HCEC 1CT (cell line): ENCODE data around the gene SCAF4.

Experiments
- DNase-seq: peaks from one replicate; pipeline ENCODE4 v3.0.0-alpha.2; 2017

Gene SCAF4

DNA sequence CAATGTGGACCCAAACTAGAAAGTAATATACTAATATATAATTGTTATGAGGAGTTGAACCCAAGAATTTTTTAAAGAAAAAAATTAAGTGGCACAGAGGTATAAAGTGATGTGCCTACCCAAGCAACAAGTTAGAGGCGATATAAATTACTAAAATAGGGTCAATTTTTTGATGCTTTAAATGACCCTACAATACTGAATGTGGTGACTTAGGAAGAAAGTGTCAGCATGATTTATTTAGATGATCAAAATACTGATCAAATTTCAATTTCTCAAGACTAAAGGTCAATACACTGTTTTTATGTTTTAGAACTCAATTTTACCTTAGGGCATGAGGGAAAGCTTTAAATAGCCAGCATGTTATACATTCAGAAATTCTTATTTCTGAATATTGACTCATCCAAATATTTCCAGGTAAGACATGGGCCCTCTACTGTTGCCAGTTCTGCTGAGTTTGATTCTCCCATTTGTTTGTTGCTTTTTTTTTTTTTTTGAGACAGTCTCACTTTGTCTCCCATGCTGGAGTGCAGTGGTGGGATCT, 20.1 kb downstream of the SCAF4 start:
- DNase-seq, result no peak

DNA sequence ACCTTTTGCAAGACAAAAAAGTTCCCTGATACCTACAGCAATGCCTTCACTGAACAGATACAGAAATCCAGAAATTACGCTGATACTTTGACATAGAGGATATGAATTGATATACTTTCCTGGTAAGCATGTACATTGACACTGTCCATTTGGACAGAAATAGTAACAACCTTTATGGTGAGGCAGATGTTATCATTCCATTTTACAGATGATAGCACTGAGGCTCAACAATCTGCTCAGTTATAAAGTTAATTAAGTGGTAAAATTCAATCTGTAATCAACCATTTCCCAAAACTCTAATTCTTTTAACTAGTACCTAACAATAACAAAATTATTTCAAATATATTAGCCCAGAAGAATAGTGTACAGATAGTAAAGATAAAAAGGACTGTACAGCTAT, 20.6 kb downstream of the SCAF4 start:
- no peak for DNase-seq

DNA sequence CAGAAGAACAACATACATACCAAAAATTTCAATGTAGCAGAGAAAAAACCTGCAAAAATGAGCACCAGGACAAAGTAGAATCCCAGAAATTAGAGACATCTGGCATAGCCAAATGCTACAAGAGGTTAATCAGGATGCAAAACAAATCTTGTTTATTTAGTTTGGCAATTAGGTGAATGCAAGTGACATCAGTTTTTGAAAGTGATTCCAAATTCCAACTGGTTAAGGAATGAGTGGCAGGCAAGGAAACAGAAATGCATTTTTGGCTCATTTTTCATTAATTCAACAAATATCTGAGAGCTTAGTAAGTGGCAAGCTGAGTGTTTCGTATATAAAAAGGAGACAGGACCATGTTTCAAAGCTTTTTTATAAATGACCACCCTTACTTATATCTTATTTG, 21.3 kb downstream of the SCAF4 start:
- peak; percentile 81 for DNase-seq

DNA sequence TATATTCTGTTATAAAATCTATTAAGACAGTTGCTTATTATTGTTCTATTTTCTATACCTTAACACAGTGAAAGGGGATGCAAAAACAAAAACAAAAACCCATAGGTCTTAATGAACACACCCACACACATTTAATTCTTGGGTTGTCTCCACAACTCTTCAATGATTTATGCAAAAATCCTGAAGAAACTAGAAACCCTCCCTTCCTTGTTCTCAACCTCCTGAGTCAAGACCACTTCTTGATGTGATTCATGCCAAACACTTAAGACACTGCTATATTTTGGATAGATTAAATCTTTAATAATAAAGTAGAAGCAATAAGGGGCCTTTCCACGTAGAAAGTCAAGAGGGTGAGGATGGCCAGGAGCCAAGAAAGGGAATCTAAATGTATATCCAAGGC, 23.4 kb downstream of the SCAF4 start:
- DNase-seq, result no peak

DNA sequence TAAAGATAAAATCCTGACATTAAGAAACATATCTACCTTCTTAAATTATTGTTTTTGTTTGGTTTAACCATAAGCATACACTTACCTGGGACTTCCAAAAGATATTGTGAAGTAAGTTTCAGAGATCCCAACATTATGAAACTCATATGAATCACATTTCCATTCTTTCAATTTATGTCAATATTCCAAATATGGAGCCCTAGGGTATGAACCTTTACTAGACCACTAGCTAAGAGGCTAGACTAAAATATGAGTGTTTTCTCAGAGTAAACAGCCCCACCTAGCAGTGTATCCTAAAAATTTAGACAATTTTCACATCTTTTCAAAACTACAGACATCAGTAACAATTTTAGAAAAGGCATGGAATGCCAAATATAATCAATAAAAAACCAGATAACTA, 24.4 kb downstream of the SCAF4 start:
- no peak for DNase-seq

DNA sequence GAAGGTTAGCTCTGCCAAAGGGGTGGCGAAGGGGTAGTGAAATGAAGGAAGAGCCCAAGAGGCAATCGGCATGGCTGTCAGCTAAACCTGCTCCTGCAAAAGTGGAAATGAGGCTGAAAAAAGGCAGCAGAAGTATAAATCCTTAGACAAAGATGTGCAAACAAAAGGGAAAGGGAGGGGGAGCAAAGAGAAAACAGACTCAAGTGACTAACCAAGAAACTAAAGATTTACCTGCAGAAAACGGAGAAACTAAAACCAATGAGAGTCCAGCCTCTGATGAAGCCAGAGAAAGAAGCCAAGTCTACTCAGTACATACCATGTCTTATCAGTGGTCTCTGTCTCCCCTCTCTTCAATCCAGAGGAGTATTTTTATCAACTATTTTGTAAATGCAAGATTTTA, 25.4 kb downstream of the SCAF4 start:
- DNase-seq, result no peak

DNA sequence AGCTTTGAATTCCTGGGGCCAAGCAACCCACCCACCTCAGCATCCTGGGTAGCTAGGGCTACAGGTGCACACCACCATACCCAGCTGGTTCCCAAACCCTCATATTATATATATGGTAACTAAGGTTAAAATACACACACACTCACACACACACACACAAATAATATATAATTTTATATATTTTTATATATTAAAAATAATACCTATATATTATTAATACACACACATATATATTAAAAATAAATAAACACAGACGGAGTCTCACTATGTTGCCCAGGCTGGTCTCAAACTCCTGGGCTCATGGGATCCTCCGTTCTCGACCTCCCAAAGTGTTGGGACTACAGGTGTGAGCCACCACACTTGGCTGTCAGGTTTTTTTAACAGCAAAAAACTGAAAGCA, 31.9 kb downstream of the SCAF4 start:
- no peak for DNase-seq

DNA sequence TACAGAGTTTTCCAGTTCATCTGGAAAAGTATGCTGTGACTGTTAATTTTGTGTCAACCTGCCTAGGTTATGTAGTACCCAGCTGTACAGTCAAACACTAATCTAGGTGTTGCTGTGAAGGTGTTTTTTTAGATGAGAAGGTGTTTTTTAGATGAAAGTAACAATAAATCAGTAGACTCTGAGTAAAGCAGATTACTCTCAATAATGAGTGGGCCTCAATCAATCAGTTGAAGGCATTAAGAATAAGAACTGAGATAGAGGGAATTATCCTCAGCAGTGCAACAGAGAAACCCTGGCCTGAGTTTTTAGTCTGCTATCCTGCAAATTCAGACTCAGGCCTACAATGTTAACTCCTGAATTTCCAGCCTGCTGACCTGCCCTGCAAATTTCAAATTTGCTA, 33.5 kb downstream of the SCAF4 start:
- DNase-seq, result no peak

DNA sequence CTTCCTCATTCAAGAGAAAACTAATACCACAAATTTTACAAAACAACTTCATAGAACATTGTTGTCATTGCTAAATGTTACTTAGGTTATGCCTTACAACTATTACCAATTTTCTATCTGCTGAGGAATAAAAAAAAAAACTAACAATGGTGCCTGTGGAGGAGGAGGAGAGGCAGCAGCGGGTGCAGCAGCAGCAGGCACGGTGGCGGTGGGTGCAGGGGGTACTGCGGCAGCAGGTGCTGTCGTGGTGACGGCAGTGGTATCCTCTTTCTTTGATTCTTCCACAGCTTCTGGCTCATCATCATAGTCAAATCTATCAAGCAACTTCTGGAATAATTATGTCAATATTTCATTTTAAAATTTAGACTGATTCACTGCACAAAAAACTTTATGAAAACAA, 35.5 kb downstream of the SCAF4 start:
- no peak for DNase-seq

DNA sequence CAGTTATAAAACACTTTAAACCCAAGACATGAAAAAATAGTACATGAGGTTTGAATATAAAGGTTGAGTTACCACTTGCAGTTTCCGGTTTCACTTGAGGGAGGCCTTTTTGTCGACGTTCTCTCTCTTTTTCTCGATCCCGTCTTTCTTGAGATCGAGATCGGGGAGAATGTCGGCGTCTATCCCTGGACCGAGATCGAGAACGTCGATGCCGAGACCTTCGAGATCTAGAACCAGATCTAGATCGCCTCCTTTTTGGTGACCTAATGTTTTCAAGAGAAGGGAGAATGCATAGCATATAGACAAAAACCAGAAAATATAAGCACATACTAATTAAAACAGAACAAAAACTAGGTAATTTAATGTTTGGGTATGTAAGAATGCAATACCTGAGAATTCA, 38.7 kb downstream of the SCAF4 start:
- no peak for DNase-seq

DNA sequence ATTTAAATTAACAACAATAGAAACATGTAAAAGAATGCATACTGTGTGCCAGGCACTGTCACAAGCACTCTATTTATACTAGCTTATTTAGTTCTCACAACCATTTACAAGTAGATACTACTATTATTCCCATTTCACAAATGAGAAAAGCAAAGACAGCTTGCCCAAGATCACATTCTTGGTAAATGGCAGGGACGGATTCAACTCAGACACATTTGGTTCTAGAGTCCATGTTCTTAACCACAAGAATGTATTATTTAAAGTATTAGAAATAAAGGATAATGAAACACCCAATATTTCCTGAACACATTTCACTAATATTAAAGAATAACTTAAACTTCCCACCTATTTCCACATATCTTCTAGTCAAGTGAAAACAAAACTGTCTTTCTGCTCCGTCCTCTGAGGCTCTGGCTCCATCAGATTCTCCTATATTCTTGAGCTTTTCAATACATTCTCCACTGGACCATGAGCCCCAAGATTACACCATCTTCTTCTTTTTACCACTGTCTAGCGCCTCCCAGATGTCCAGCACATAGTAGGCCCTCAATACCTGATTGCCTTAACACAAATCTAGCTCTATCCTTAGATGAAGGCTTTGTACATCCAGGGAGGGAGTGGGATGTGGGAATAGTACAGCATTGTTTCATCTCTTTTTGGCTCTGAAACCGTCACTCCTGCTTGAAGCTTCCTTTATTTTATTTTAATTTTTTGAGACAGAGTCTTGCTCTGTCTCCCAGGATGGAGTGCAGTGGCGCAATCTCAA, 43.1 kb downstream of the SCAF4 start:
- no peak for DNase-seq

DNA sequence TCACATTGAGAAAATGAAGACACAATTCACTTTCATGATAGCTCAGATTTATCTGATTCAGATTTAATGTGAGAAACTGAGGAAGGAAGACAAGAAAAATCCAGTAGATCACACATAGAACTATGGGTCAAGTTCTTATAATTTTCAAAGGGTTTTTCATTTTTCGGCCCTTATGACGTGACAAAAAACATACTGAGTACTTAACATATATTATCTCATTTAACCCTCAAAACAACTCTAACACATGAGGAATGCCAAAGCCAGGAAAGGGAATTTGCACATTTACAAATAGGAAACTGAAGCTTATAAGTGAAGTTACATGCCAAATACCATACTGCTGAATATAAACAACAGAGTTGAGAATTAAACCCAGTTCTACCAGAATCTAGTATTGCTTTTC, 44.8 kb downstream of the SCAF4 start:
- no peak for DNase-seq

DNA sequence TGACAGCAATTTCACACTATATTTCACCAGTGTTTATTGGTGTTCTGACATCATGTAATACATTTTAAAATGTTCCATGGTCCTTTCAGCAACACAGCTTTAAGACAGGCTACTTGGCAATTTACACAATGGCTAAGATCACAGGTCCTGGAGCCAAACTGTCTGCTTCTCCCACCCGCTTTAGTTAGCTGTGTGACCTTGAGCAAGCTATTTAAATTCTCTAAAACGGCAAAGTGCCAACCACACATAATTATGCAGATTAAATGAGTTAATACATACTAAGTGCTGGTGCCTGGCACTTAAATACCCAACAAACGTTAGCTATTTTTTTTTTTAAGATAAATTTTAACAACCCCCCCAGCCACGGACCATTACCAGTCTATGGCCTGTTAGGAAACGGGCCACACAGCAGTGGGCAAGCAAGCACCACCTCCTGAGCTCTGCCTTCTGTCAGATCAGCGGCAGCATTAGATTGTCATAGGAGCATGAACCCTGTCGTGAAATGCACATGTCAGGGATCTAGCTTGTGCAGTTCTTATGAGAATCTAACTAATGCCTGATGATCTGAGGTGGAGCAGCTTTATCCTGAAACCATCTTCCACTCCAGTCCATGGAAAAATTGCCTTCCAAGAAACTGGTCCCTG, 45.5 kb downstream of the SCAF4 start:
- DNase-seq, result no peak

DNA sequence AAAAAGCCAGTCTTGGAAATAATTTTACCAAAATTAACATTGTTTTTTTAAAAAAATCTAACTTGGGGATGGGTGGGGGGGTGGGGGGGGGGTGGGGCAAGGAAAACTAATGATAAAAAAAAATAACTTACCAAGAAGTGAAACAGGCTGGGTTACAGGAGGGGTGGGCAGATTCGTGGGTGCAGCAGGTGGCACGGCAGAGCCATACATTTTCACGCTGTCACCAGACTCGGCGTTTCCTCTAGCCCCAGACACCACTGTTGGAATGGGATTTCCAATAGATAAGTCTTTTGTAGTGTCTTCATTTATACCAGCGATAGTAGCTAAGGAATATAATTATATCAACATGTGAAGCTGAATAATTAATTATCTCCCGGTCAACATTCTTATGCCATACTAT, 47.0 kb downstream of the SCAF4 start:
- no peak for DNase-seq

DNA sequence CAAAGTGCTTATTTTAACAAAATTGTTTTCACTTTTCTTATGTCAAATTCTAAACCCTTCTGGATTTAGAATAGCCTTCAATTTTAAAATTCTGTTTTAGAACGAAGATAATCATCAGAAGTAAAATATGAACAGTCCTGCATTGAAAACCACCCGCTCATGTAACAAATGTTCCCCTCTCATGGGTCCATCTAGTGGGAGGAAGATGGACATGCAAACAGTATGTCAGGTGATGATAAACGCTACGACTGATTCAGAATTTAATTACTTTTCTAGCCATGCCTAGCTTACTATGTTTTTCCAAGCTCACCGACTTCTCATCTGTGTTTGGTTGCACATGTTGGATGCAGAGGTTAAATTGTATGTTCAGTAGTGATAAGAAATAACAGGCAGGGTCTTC, 48.9 kb downstream of the SCAF4 start:
- DNase-seq, result no peak

DNA sequence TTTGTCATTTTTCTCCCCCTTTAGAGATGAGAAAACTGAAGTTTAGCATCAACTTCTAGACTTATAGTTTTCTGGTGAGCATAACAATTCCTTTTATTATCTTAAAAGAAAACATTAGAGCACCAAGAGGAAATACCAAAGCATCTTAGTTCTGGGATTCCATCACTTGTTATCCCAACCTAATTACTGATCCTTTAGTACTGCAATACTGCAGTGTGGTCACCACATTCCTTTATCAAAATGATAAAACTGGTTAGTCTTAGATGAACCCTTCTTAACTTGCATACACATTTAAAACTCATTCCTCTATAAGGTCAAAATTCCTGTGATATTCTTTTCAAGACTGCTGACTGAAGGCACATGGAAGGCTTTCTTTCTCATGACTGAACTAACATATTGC, 49.3 kb downstream of the SCAF4 start:
- DNase-seq, result no peak

DNA sequence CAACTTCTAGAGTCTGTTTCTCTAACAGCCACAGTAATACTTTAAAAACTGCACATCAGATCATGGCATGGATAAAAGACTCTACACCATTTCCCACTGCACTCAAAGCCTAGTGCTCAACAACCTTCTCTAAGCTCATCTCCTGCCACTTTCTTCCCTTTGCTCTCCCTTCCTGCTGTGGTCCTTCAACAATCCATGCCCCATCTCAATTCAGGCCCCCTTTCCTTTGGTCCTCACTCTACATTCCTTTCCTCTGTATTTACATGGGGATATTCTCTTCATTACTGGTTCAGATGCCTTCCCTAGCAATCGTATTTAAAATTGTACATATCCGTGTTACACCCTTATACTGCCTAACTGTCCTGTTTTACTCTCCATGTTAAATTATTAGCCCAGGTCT, 53.4 kb downstream of the SCAF4 start:
- no peak for DNase-seq

DNA sequence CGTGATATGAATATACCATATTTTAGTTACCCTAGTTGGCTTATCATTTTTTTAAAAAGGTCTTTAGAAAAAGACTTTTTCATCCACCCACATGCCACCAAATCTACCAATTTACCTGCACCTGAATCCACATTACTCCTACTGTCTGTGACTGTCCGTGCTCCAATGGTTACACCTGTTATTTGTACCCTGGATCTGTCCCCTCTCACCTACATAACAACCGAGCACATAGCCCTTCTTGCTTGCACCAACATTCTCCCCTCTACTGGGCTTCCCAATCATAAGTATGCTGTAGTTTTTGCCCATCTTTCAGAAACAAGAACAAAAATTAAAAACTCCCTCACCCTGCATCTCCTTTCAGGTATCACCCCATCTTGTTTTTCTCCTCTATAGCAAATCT, 54.9 kb downstream of the SCAF4 start:
- DNase-seq, result no peak

DNA sequence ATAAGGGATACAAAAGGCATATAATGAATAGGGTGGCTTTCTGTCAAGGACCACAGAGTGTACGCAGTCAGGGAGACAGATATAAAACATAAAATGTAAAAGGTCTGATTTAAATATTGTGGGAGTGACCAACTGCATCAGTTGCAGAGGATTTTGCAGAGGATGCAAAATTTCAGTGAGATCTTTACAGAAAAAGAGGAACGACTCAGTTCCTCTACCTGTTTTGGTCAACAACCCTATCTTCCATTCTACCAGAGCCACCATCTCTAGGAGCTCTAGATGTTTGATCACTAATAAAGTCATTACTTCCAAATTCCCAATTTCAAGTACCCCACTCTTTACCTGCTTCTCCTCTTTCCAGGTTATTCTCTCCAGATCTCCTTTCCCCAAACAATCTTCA, 56.0 kb downstream of the SCAF4 start:
- no peak for DNase-seq

DNA sequence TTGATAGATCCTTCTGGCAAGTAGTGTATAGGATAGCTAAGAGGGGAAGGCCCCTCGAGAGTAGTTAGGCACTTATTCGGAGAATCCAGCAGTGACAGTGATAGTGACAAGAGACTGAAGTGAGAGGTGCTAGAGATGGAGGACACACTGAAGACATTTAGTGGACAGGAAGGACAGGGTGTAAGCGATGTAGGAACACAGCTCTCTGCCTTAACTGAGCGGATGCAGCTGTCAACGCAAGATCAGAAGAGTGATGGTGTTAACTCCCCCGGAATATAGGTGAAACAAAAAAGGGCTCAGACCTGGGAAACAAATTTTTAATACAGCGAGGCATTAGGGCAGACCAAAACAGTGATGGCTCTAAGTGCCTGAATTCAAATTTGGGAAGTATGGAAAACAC, 56.6 kb downstream of the SCAF4 start:
- DNase-seq, result no peak

DNA sequence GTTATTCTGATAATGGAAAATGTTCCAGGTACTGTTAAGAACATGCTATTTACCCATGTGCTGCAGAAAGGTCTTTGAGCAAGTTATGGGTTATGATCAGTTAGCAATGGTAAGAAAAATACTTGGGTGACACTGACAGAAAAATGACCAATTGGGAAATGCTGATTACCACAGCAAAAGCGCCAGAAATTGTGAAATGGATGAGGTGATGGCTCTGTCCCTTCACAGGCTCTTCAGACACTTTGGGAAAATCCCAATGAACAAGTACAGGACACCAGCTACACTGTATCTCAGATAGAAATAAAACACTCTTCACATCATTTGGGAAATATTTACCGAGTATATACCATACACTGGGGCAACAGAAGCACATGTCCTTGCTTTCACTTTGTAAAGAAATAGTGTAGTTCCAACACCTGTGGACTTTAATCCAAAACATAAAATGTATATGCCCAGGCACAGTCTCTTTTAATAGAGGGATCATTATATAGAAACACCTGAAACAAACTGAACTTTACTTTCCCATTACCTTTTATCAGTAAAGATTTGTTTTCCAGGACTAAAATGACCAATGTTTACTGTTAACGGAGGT, 58.5 kb downstream of the SCAF4 start:
- DNase-seq, result no peak

DNA sequence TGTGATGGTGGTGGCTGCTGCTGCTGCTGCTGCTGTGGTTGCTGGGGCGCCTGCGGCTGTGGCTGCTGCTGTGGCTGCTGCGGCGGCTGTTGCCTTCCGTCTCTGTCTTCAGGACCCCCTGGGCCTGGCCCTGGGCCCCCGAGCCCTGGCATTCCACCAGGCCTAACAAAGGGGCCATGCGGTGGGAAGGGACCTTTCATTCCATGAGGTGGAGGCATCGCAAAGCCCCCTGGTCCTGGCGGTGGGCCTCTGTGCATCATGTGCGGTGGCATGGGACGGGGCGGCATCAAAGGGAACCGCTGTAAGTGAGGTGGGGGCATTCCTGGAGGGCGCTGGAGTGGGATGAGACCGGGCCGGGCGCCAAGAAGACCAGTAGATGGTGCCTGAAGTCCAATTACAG, 60.0 kb downstream of the SCAF4 start:
- DNase-seq, result no peak

DNA sequence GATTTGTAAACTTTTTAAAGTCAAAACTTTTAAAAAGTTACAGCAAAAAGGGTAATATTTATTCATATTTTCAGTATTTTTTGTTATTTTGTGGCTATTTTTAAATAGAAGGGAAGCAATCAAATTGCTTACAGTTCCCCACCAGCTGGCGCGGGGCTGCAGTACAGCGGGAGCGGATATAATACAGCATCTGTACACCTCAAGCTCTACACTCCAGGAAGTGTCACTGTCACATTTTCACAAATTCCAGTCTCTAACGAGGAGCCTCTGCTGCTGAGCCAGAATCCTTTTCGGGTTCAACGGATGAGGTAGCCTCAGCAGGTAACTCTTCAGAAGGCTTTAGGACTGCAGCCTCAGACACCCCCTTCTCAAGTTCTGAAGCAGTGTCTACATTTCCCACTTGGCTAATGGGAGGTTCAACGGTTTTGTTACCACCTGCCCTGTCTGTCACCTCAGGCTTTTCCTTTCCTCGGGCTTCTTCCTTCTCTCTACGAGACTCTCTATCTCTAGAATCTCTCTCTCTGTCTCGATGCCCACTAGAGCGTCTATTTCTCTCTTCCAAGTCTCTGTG, 60.7 kb downstream of the SCAF4 start:
- no peak for DNase-seq

DNA sequence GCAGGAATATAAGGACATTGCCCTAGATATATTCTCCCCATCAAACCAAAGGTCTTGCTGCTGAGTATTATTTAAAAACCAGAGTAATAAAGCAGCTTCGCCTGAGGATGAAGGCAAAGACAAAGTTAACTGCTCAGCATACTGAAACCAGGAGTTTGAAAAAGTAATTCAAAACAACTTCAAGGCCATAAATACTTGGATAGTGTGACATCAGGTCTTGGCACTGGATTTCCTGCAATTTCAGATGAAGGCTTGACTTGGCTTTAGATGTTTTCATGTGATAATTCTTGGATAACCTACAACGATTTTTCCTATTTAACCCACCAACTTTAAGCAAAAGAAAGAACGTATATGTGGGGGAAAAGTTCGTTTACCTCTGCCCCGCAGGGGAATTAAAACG, 61.8 kb downstream of the SCAF4 start:
- DNase-seq, result no peak
